Measurements from ENCODE around the gene PSMC6. TPM values are rescaled to one million over a fixed set of nuclear protein-coding genes. Genes with fewer than 3 reads are reported as not detected.

PSMC6 gene
- total and polyA plus RNA-seq, 2 of the 8 experiments (the other 6 are each of a cell fraction or from before 2014, with no cell fraction given), result 45.1 to 107 TPM

DNA sequence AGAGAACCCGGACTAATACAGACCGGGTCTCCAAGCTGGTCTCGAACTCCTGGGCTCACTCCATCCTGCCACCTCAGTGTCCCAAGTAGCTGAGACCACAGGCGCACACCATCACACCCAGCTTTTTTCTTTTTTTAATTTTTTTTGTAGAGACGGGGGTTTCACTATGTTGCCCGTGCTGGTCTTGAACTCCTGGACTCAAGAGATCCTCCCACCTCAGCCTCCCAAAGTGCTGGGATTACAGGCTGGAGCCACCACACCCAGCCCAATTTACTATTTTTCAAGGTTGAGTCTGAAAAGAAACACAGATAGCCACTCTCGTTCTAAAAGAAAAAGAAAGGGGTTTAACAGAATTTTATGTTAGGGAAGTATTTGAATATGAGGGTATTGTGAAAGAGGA lies 13.5 kb upstream of the PSMC6 start (continued):
- no peak for TF ChIP-seq CHD7 (IDR thresholded peaks at IDR 0.05; ENCODE audit: insufficient replicate concordance, low read length)
- TF ChIP-seq, protein P1, sequence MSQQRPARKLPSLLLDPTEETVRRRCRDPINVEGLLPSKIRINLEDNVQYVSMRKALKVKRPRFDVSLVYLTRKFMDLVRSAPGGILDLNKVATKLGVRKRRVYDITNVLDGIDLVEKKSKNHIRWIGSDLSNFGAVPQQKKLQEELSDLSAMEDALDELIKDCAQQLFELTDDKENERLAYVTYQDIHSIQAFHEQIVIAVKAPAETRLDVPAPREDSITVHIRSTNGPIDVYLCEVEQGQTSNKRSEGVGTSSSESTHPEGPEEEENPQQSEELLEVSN (IDR thresholded peaks at IDR 0.05), result no peak
- TF ChIP-seq RAD21 (IDR thresholded peaks at IDR 0.05 in 1 of 2, conservative IDR thresholded peaks at IDR 0.05 in 1 of 2; ENCODE audit: low read depth in 2 of 2, low read length in 2 of 2), result no peak
- TF ChIP-seq BCL11A (IDR thresholded peaks at IDR 0.05; ENCODE audit: low read depth in 2 of 2, low read length in 2 of 2), result no peak
- TF ChIP-seq RFX5 (IDR thresholded peaks at IDR 0.05; ENCODE audit: borderline replicate concordance, low read depth, low read length), result no peak
- TF ChIP-seq POU5F1 (IDR thresholded peaks at IDR 0.05; ENCODE audit: low read depth, low read length), result no peak
- no peak for TF ChIP-seq SP1 (IDR thresholded peaks at IDR 0.05; ENCODE audit: low read depth, low read length)
- TF ChIP-seq SP2 (IDR thresholded peaks at IDR 0.05; ENCODE audit: low read length), result no peak
- TF ChIP-seq HDAC2 (IDR thresholded peaks at IDR 0.05; ENCODE audit: borderline replicate concordance in 1 of 2, low read depth in 2 of 2, low read length in 2 of 2), result no peak
- no peak for TF ChIP-seq NANOG (IDR thresholded peaks at IDR 0.05; ENCODE audit: insufficient read depth, low read depth, low read length, poor library complexity, severe bottlenecking)

Data from H1 (cell line).